KG1 (cell line): ENCODE data around the gene COASY.

Experiments used
- DNase-seq: peaks from one replicate; lab custom pipeline; 2025; lab: John Stamatoyannopoulos, UW

COASY gene

GRCh38 chr17:42613699-42614295 is 51.8 kb downstream of the COASY start:
- no peak for DNase-seq
